Neural progenitor cell (in vitro differentiated cells): ENCODE results near the gene POGLUT2. TPM values are rescaled to one million over a fixed set of nuclear protein-coding genes. Genes with fewer than 3 reads are reported as not detected.

Experiments
- DNase-seq: peaks from one replicate; pipeline ENCODE4 v3.0.0-alpha.2; 2016; ENCODE audit warnings: low spot score
- H2AFZ ChIP-seq: fragments of 200-600 bp; sonication (generic); replicated peaks from 2 replicates; pipeline ENCODE4 v1.6.1; 2016; ENCODE audit warnings: antibody characterized with exemption
- H3F3A ChIP-seq: fragments of 200-600 bp; sonication (generic); 2 replicates; pipeline ENCODE4 v1.6.1; 2016; ENCODE audit warnings: antibody characterized with exemption, low read depth
- H3K27ac ChIP-seq: fragments of 200-600 bp; sonication (generic); 2 replicates; pipeline ENCODE4 v1.5.1; 2016; ENCODE audit warnings: mild to moderate bottlenecking
- H3K27me3 ChIP-seq: fragments of 200-600 bp; sonication (generic); 2 replicates; pipeline ENCODE4 v1.6.1; 2016; ENCODE audit warnings: mild to moderate bottlenecking, moderate library complexity
- H3K36me3 ChIP-seq: fragments of 200-600 bp; sonication (generic); 2 replicates; pipeline ENCODE4 v1.5.1; 2016
- H3K4me1 ChIP-seq: fragments of 200-600 bp; sonication (generic); 2 replicates; pipeline ENCODE4 v1.6.1; 2016; ENCODE audit warnings: mixed run types
- H3K4me2 ChIP-seq: fragments of 200-600 bp; sonication (generic); 2 replicates; pipeline ENCODE4 v1.6.1; 2016
- H3K4me3 ChIP-seq: fragments of 200-600 bp; sonication (generic); 2 replicates; pipeline ENCODE4 v1.5.1; 2016
- H3K79me2 ChIP-seq: fragments of 200-600 bp; sonication (generic); 2 replicates; pipeline ENCODE4 v1.6.1; 2016; ENCODE audit warnings: low read depth
- H3K9ac ChIP-seq: fragments of 200-600 bp; sonication (generic); 2 replicates; pipeline ENCODE4 v1.6.1; 2016
- H3K9me3 ChIP-seq: fragments of 200-600 bp; sonication (generic); 2 replicates; pipeline ENCODE4 v1.5.1; 2016; ENCODE audit warnings: low read depth
- H4K20me1 ChIP-seq: fragments of 200-600 bp; sonication (generic); 2 replicates; pipeline ENCODE4 v1.6.1; 2016; ENCODE audit warnings: low read depth
- H3K27ac Mint-ChIP-seq: 3 replicates; pipeline ENCODE4 v1.8.0; 2021; ENCODE audit warnings: mixed read lengths
- H3K27me3 Mint-ChIP-seq: 2 replicates; pipeline ENCODE4 v1.8.0; 2022; ENCODE audit warnings: low read depth, mild to moderate bottlenecking, inconsistent platforms, moderate library complexity, mixed read lengths; ENCODE audit not compliant: insufficient read depth
- H3K36me3 Mint-ChIP-seq: 3 replicates; pipeline ENCODE4 v1.8.0; 2021; ENCODE audit warnings: mixed read lengths
- H3K4me1 Mint-ChIP-seq: 3 replicates; pipeline ENCODE4 v1.8.0; 2021; ENCODE audit warnings: mixed read lengths
- H3K4me3 Mint-ChIP-seq: 3 replicates; pipeline ENCODE4 v1.8.0; 2021; ENCODE audit warnings: mild to moderate bottlenecking, moderate library complexity, mixed read lengths
- H3K9me3 Mint-ChIP-seq: 3 replicates; pipeline ENCODE4 v1.8.0; 2020; ENCODE audit warnings: mixed read lengths
- EZH2 ChIP-seq: fragments of 200-600 bp; sonication (generic); IDR thresholded peaks from 2 replicates; pipeline ENCODE4 v1.6.1; 2017; ENCODE audit warnings: antibody characterized with exemption, mild to moderate bottlenecking, moderate library complexity
- EZH2phosphoT487 ChIP-seq: fragments of 200-600 bp; sonication (generic); IDR thresholded peaks from 2 replicates; pipeline ENCODE4 v1.6.1; 2017; ENCODE audit warnings: antibody characterized with exemption
- total RNA-seq: library from RNA; depleted of rRNA; stranded (reverse); fragments of >200 nt; gene quantifications from 2 replicates; pipeline ENCODE4 v1.2.3, GENCODE V29; 2015; ENCODE audit warnings: low replicate concordance
- TF ChIP-seq, protein P1 (sequence below): fragments of 200-600 bp; sonication (generic); IDR thresholded peaks from 2 replicates; pipeline ENCODE4 v1.5.1; 2017; ENCODE audit warnings: antibody characterized with exemption, mild to moderate bottlenecking

POGLUT2 gene
- total RNA-seq, 1 donor from 2014 or later = 33.5 TPM

DNA sequence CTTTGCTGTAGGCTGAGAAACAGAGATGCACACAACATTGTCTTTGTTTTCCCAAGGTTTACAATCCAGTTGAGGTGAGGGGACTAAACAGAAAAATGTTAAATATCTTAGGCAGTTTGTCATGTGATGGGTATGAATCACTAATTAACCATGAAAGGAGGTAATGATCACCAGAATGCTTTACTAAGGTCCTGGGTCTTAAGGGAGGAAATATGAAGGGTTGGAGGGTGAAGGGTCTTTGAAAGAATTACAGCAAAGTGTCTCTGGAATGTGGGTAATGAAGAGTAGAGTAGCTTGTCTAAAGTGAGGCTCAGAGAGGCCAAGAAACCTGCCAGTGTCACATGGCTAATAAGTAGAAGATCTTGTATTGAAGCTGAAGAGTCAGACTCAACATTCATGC, 19.1 kb upstream of the POGLUT2 start:
- Mint-ChIP-seq H3K4me3 (no peak overlapping the region), H3K9me3 (no peaks in the 10 kb centered on the region), H3K4me1 (peaks cover 3% of the 10 kb centered on the region), H3K27me3 (peaks cover 3% of the 10 kb centered on the region), H3K27ac (no peak overlapping the region), H3K36me3 (peaks cover 18% of the 10 kb centered on the region)
- Histone ChIP-seq H3K9me3 (no peaks in the 10 kb centered on the region), H3K4me3 (no peak overlapping the region), H3K9ac (no peak overlapping the region), H3K27me3 (no peaks in the 10 kb centered on the region), H3K4me1 (no peaks in the 10 kb centered on the region), H3F3A (no peaks in the 10 kb centered on the region), H3K4me2 (no peak overlapping the region), H2AFZ (no peak overlapping the region), H3K79me2 (no peaks in the 10 kb centered on the region), H3K27ac (no peak overlapping the region), H3K36me3 (no peaks in the 10 kb centered on the region), H4K20me1 (no peaks in the 10 kb centered on the region)
- no peak for DNase-seq
- TF ChIP-seq EZH2phosphoT487 (no peak), EZH2 (no peak)
- TF ChIP-seq, protein P1, sequence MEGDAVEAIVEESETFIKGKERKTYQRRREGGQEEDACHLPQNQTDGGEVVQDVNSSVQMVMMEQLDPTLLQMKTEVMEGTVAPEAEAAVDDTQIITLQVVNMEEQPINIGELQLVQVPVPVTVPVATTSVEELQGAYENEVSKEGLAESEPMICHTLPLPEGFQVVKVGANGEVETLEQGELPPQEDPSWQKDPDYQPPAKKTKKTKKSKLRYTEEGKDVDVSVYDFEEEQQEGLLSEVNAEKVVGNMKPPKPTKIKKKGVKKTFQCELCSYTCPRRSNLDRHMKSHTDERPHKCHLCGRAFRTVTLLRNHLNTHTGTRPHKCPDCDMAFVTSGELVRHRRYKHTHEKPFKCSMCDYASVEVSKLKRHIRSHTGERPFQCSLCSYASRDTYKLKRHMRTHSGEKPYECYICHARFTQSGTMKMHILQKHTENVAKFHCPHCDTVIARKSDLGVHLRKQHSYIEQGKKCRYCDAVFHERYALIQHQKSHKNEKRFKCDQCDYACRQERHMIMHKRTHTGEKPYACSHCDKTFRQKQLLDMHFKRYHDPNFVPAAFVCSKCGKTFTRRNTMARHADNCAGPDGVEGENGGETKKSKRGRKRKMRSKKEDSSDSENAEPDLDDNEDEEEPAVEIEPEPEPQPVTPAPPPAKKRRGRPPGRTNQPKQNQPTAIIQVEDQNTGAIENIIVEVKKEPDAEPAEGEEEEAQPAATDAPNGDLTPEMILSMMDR = no peak

DNA sequence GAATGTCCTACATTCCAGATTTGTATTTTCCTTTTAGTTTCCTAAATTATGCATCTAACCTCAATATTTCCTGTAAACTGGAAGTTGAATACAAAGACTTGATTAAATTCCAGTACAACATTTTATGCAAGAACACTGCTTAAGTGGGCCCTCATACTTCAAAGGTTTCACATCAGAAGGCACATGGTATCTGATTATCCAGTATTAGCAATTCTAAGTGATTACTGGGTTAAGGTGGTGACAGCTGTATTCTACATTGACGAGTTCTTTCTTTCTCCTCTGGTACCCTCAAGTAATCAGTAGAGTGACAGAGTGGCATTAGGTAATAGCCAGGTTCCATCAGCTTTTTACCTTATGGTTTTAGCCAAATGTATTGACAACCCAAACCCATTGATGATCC, 18.5 kb upstream of the POGLUT2 start:
- no peak overlapping the region for H3K27ac ChIP-seq
- no peaks in the 10 kb centered on the region for H3K36me3 ChIP-seq
- no peaks in the 10 kb centered on the region for H3F3A ChIP-seq
- no peaks in the 10 kb centered on the region for H3K27me3 ChIP-seq
- Mint-ChIP-seq H3K4me1 (peaks cover 8% of the 10 kb centered on the region), H3K36me3 (peaks cover 12% of the 10 kb centered on the region), H3K9me3 (no peaks in the 10 kb centered on the region), H3K27ac (no peak overlapping the region), H3K4me3 (no peak overlapping the region), H3K27me3 (peaks cover 3% of the 10 kb centered on the region)
- no peak overlapping the region for H3K9ac ChIP-seq
- DNase-seq = no peak
- TF ChIP-seq EZH2 (no peak), EZH2phosphoT487 (no peak)
- TF ChIP-seq, protein P1 = no peak
- no peaks in the 10 kb centered on the region for H3K9me3 ChIP-seq
- H3K4me1 ChIP-seq = no peaks in the 10 kb centered on the region
- no peak overlapping the region for H2AFZ ChIP-seq
- H3K79me2 ChIP-seq = no peaks in the 10 kb centered on the region
- H3K4me2 ChIP-seq = no peak overlapping the region
- H4K20me1 ChIP-seq = no peaks in the 10 kb centered on the region
- H3K4me3 ChIP-seq = no peak overlapping the region

DNA sequence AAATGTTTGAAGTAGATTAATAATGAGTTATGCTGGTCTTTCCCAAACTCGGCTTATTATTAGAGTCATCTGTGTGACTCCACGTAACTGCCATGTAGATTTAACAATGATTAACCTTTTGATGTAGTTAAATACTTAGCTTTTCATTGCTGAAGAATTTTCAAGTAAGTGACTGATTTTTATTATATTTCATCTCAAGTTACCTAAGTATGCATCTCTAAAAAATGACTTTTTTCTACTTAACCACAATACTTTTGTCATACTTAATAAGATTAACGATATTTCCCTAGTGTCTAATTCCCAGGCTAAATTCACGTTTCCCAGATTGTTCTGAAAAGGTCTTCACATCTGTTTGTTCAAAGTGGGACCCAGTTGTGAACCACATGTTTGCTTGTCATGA, 17.9 kb upstream of the POGLUT2 start:
- Histone ChIP-seq H3K4me3 (no peak overlapping the region), H3K36me3 (no peaks in the 10 kb centered on the region), H3K9ac (no peak overlapping the region), H3K4me1 (no peaks in the 10 kb centered on the region), H3K27ac (no peak overlapping the region), H3K27me3 (no peaks in the 10 kb centered on the region), H3K9me3 (no peaks in the 10 kb centered on the region), H4K20me1 (no peaks in the 10 kb centered on the region), H3K4me2 (no peak overlapping the region), H3K79me2 (no peaks in the 10 kb centered on the region), H2AFZ (no peak overlapping the region), H3F3A (no peaks in the 10 kb centered on the region)
- H3K36me3 Mint-ChIP-seq = peaks cover 13% of the 10 kb centered on the region
- TF ChIP-seq EZH2phosphoT487 (no peak), EZH2 (no peak)
- TF ChIP-seq, protein P1 = no peak
- H3K4me3 Mint-ChIP-seq = no peak overlapping the region
- no peak for DNase-seq
- H3K4me1 Mint-ChIP-seq = peaks cover 8% of the 10 kb centered on the region
- H3K27me3 Mint-ChIP-seq = peaks cover 3% of the 10 kb centered on the region
- H3K9me3 Mint-ChIP-seq = peaks cover 5% of the 10 kb centered on the region
- no peak overlapping the region for H3K27ac Mint-ChIP-seq

DNA sequence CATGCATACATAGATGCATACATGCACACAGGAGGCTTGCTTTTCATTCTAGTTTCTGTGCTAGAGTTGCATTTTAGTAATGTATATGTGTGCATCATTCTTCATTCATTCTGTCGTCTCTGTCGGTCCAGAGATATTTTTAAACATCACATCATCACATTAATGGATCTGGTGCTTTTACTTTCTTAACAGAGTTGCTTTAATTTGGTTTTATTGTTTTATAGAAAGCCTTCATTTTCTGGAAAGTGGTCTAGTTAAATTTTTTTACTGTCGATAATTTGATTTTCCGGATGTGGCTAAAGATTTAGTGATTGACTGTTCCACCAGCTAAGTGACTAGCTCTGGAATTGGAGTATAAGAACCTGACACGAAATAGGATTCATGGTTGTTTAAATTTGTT, 17.0 kb upstream of the POGLUT2 start:
- no peaks in the 10 kb centered on the region for H3K9me3 ChIP-seq

More for the DNA sequence above, 17.0 kb upstream of the POGLUT2 start:
- H3K4me1 Mint-ChIP-seq = peaks cover 8% of the 10 kb centered on the region
- peaks cover 10% of the 10 kb centered on the region for H3K9me3 Mint-ChIP-seq
- Histone ChIP-seq H3K4me2 (no peak overlapping the region), H4K20me1 (no peaks in the 10 kb centered on the region), H3K36me3 (no peaks in the 10 kb centered on the region), H3K27ac (no peak overlapping the region), H3K79me2 (no peaks in the 10 kb centered on the region), H3F3A (no peaks in the 10 kb centered on the region), H3K4me1 (no peaks in the 10 kb centered on the region), H3K4me3 (no peak overlapping the region), H3K27me3 (no peaks in the 10 kb centered on the region), H3K9ac (no peak overlapping the region), H2AFZ (no peak overlapping the region)
- H3K27ac Mint-ChIP-seq = peak overlapping the region; percentile 88
- no peak for DNase-seq
- TF ChIP-seq EZH2 (no peak), EZH2phosphoT487 (no peak)
- TF ChIP-seq, protein P1 = no peak
- peaks cover 3% of the 10 kb centered on the region for H3K27me3 Mint-ChIP-seq
- H3K4me3 Mint-ChIP-seq = no peak overlapping the region
- peaks cover 19% of the 10 kb centered on the region for H3K36me3 Mint-ChIP-seq
